Smooth muscle cell (in vitro differentiated cells): ENCODE measurements around the gene MGAT3. TPM values are rescaled to one million over a fixed set of nuclear protein-coding genes. Genes with fewer than 3 reads are reported as not detected.

Source experiments
- DNase-seq: peaks from one replicate; lab custom pipeline; 2025; ENCODE audit not compliant: unreplicated experiment; lab: John Stamatoyannopoulos, UW
- H2AFZ ChIP-seq: fragments of 200-600 bp; sonication (generic); 2 replicates; pipeline ENCODE4 v1.6.0; 2016; ENCODE audit warnings: antibody characterized with exemption, low read depth, mild to moderate bottlenecking
- H3F3A ChIP-seq: fragments of 200-600 bp; sonication (generic); 2 replicates; pipeline ENCODE4 v1.6.0; 2017; ENCODE audit warnings: antibody characterized with exemption, low read depth
- H3K27ac ChIP-seq: fragments of 200-600 bp; sonication (generic); 2 replicates; pipeline ENCODE4 v1.5.1; 2016; ENCODE audit warnings: low read depth, mild to moderate bottlenecking
- H3K27me3 ChIP-seq: fragments of 200-600 bp; sonication (generic); 2 replicates; pipeline ENCODE4 v1.6.1; 2016; ENCODE audit warnings: low read depth, mild to moderate bottlenecking
- H3K36me3 ChIP-seq: fragments of 200-600 bp; sonication (generic); 2 replicates; pipeline ENCODE4 v1.5.1; 2016; ENCODE audit warnings: low read depth
- H3K4me1 ChIP-seq: fragments of 200-600 bp; sonication (generic); 2 replicates; pipeline ENCODE4 v1.5.1; 2016; ENCODE audit warnings: low read depth
- H3K4me2 ChIP-seq: fragments of 200-600 bp; sonication (generic); 2 replicates; pipeline ENCODE4 v1.6.0; 2016; ENCODE audit warnings: mild to moderate bottlenecking
- H3K4me3 ChIP-seq: fragments of 200-600 bp; sonication (generic); 2 replicates; pipeline ENCODE4 v1.5.1; 2016; ENCODE audit warnings: mild to moderate bottlenecking
- H3K79me2 ChIP-seq: fragments of 200-600 bp; sonication (generic); 2 replicates; pipeline ENCODE4 v1.6.0; 2016; ENCODE audit warnings: low read depth, mild to moderate bottlenecking
- H3K9ac ChIP-seq: fragments of 200-600 bp; sonication (generic); 2 replicates; pipeline ENCODE4 v1.6.0; 2016; ENCODE audit warnings: low read depth
- H3K9me3 ChIP-seq: fragments of 200-600 bp; sonication (generic); replicated peaks from 2 replicates; pipeline ENCODE4 v1.5.1; 2016; ENCODE audit warnings: low read depth
- H4K20me1 ChIP-seq: fragments of 200-600 bp; sonication (generic); 2 replicates; pipeline ENCODE4 v1.6.0; 2016; ENCODE audit warnings: low read depth
- CTCF ChIP-seq: fragments of 200-600 bp; sonication (generic); IDR thresholded peaks from 2 replicates; pipeline ENCODE4 v1.5.1; 2017; ENCODE audit warnings: borderline replicate concordance, mild to moderate bottlenecking, antibody characterized with exemption; ENCODE audit not compliant: insufficient read depth, poor library complexity, severe bottlenecking
- WGBS: methylation state at CpG from one replicate; pipeline ENCODE4 v1.1.7; 2016; ENCODE audit warnings: low lambda C conversion rate; 5-methylcytosine and 5-hydroxymethylcytosine counted together
- polyA plus RNA-seq: library from polyadenylated mRNA; unstranded; fragments of >200 nt; fragmentation: Nextera tagmentation; extraction: Ambion mirVana; gene quantifications from 2 replicates; pipeline ENCODE4 v1.2.1, GENCODE V29; 2016
- total RNA-seq: library from RNA; depleted of rRNA; stranded (reverse); fragments of >200 nt; gene quantifications from 2 replicates; pipeline ENCODE4 v1.2.3, GENCODE V29; 2014

Gene MGAT3
- total and polyA plus RNA-seq, 2 experiments from 2014 or later, result 3.9 to 7.8 TPM

GRCh38 chr22:39487826-39488520, 31.2 kb downstream of the MGAT3 start:
- TF ChIP-seq CTCF, result no peak
- Histone ChIP-seq H4K20me1 (peaks cover 21% of the 10 kb centered on the region), H2AFZ (no peak overlapping the region), H3K36me3 (no peaks in the 10 kb centered on the region), H3K79me2 (no peaks in the 10 kb centered on the region), H3K4me3 (no peak overlapping the region), H3K9me3 (no peaks in the 10 kb centered on the region), H3K4me1 (no peaks in the 10 kb centered on the region), H3K4me2 (no peak overlapping the region), H3K27me3 (no peaks in the 10 kb centered on the region), H3F3A (no peaks in the 10 kb centered on the region), H3K27ac (no peak overlapping the region), H3K9ac (no peak overlapping the region)
- no peak for DNase-seq
- 99% methylated on average over 61 of the region's 70 CpGs for WGBS

DNA sequence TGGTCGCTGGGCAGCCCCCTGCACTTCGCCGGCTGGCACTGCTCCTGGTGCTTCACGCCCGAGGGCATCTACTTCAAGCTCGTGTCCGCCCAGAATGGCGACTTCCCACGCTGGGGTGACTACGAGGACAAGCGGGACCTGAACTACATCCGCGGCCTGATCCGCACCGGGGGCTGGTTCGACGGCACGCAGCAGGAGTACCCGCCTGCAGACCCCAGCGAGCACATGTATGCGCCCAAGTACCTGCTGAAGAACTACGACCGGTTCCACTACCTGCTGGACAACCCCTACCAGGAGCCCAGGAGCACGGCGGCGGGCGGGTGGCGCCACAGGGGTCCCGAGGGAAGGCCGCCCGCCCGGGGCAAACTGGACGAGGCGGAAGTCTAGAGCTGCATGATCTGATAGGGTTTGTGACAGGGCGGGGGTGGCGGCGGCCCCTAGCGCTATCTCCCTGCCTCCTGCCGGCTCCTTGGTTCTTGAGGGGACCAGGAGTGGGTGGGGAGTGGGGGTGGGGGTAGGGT, 31.8 kb downstream of the MGAT3 start:
- Histone ChIP-seq H3K9me3 (no peaks in the 10 kb centered on the region), H4K20me1 (peaks cover 27% of the 10 kb centered on the region), H2AFZ (no peak overlapping the region), H3K4me2 (no peak overlapping the region), H3K9ac (no peak overlapping the region), H3K27me3 (no peaks in the 10 kb centered on the region), H3K4me1 (no peaks in the 10 kb centered on the region), H3K27ac (no peak overlapping the region), H3F3A (peaks cover 4% of the 10 kb centered on the region), H3K36me3 (no peaks in the 10 kb centered on the region), H3K4me3 (no peak overlapping the region), H3K79me2 (no peaks in the 10 kb centered on the region)
- DNase-seq, result no peak
- 97% methylated on average over 39 of the region's 39 CpGs for WGBS
- no peak for TF ChIP-seq CTCF

DNA sequence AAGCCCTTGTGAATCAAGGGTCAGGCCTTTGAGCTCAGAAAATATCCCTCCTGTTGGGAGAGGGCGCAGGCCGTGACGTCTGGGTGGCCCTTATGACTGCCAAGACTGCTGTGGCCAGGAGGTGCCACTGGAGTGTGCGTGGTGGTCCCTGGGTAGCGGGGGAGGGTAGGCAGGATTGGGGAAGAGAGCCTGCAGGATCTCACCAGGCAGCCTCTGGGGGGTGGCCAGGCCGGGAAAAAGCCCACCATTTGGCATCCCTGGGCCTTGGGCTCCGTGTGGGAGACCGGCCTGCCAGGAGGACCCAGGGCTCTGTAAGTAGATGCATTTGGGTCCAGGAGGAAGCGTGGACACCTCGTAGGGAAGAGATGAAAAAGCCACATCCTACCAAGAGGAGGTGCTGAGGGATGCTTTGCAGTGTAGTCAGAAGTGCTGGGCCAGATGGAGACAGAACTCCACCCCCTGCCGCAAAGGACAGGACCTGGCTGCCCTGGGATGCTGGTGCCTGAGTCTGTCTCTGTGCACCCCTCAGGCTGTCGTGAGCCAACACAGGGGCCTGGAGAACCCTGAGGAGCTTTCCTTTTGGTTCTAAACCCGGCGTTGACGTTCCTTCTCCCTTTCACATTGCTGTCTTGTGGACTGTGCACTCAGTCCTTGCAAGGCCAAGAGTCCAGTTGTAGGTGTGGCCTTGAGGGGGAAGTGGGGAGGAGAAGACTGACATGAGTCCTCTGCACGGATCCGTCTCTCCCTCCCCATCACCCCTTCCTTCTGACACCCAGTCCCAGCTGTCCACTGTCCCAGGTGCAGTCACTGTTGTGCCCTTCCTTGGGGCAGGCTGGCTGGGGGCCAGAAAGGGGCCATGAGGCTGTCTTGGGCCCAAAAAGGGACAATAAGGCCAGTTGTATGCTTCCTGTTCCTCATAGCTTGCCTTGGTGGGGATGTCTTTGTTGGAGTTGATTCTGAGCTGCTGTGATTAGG, 32.6 kb downstream of the MGAT3 start:
- Histone ChIP-seq H3K27ac (no peak overlapping the region), H2AFZ (no peak overlapping the region), H3K4me3 (no peak overlapping the region), H3K36me3 (no peaks in the 10 kb centered on the region), H3K9me3 (no peaks in the 10 kb centered on the region), H3K4me2 (no peak overlapping the region), H3K79me2 (no peaks in the 10 kb centered on the region), H3K4me1 (no peaks in the 10 kb centered on the region), H4K20me1 (peaks cover 27% of the 10 kb centered on the region), H3F3A (peaks cover 11% of the 10 kb centered on the region), H3K27me3 (no peaks in the 10 kb centered on the region), H3K9ac (no peak overlapping the region)
- DNase-seq, result no peak
- 92% methylated on average over 17 of the region's 17 CpGs for WGBS
- no peak for TF ChIP-seq CTCF
